GM10248 (cell line): ENCODE results near the gene FLT3.

Experiments used
- CTCF ChIA-PET: fragments of 300-600 bp; sonication (Branson Sonifier 250); formaldehyde crosslinking; extraction: SDS; loops from one replicate; lab custom pipeline; 2021; ENCODE audit warnings: antibody characterized with exemption; lab: Yijun Ruan, JAX
- POLR2A ChIA-PET: fragments of 350-650 bp; sonication (Branson Sonifier 250); formaldehyde crosslinking; extraction: SDS; loops from one replicate; lab custom pipeline; 2020; ENCODE audit warnings: antibody characterized with exemption; lab: Yijun Ruan, JAX
- DNase-seq: peaks from one replicate; pipeline ENCODE4 v3.0.0; 2012; ENCODE audit errors: extremely low spot score
- CTCF ChIP-seq: IDR thresholded peaks from 2 replicates; pipeline ENCODE4 v1.5.1; 2012; ENCODE audit warnings: mild to moderate bottlenecking, low read depth; ENCODE audit errors: extremely low read depth, missing control alignments, control extremely low read depth

The FLT3 gene

GRCh38 chr13:27978301-27978968 is 121.9 kb downstream of the FLT3 start:
- no peak for DNase-seq
- ChIA-PET POLR2A (no interaction called here), CTCF (interaction anchor here (1.1 to 16.1 kb wide), 6 partner anchors 18 to 617 kb away, joined by 3 to 404 read pairs (median 4); no protein-coding TSS in a partner anchor)

GRCh38 chr13:27977476-27978300 is 122.7 kb downstream of the FLT3 start:
- POLR2A ChIA-PET = no interaction called here
- TF ChIP-seq CTCF = no peak
- CTCF ChIA-PET = interaction anchor here (1.1 to 16.1 kb wide), 6 partner anchors 17 to 616 kb away, joined by 3 to 404 read pairs (median 4); no protein-coding TSS in a partner anchor
- no peak for DNase-seq

More at GRCh38 chr13:27978301-27978968, 121.9 kb downstream of the FLT3 start:
- no peak for TF ChIP-seq CTCF

GRCh38 chr13:27976362-27977091 is 123.8 kb downstream of the FLT3 start:
- DNase-seq = no peak
- ChIA-PET CTCF (interaction anchor here (1.0 to 16.1 kb wide), 8 partner anchors 8 to 614 kb away, joined by 3 to 404 read pairs (median 6); no protein-coding TSS in a partner anchor), POLR2A (no interaction called here)
- TF ChIP-seq CTCF = no peak

GRCh38 chr13:27975564-27976361 is 124.6 kb downstream of the FLT3 start:
- TF ChIP-seq CTCF = no peak
- CTCF ChIA-PET = interaction anchor here (0.9 to 16.1 kb wide), 8 partner anchors 8 to 617 kb away, joined by 3 to 404 read pairs (median 6); no protein-coding TSS in a partner anchor
- POLR2A ChIA-PET = no interaction called here
- no peak for DNase-seq

GRCh38 chr13:27973961-27974662 is 126.3 kb downstream of the FLT3 start:
- POLR2A ChIA-PET = no interaction called here
- CTCF ChIA-PET = interaction anchor here (1.2 to 16.1 kb wide), 6 partner anchors 10 to 612 kb away, joined by 3 to 404 read pairs (median 16); no protein-coding TSS in a partner anchor
- TF ChIP-seq CTCF = no peak
- DNase-seq = no peak
